ENCODE data around the gene PSMD1.
"Not testable (repeated sequence)": the region's sequence is repeated elsewhere in the genome, so short reads cannot be mapped to it uniquely, and the experiment has no call there.

Gene PSMD1

GRCh38 chr2:231058761-231059550, 2.3 kb downstream of the PSMD1 start:
- no peak for DNase-seq

- no peak for DNase-seq
Measured at GRCh38 chr2:231059756-231060155, 3.1 kb downstream of the PSMD1 start.

GRCh38 chr2:231062776-231063175, 6.1 kb downstream of the PSMD1 start:
- DNase-seq, result no peak

GRCh38 chr2:231063347-231063746, 6.7 kb downstream of the PSMD1 start:
- no peak for DNase-seq

- DNase-seq, result no peak
Measured at GRCh38 chr2:231065966-231066365, 9.3 kb downstream of the PSMD1 start.

GRCh38 chr2:231067531-231067930, 10.9 kb downstream of the PSMD1 start:
- DNase-seq, result not testable (repeated sequence)

- no peak for DNase-seq
Measured at GRCh38 chr2:231068525-231069222, 12.0 kb downstream of the PSMD1 start.

- DNase-seq, result no peak
Measured at GRCh38 chr2:231069379-231070054, 12.8 kb downstream of the PSMD1 start.

- DNase-seq, result no peak
Measured at GRCh38 chr2:231084565-231084964, 27.9 kb downstream of the PSMD1 start.

GRCh38 chr2:231088754-231089153, 32.1 kb downstream of the PSMD1 start:
- DNase-seq, result no peak

GRCh38 chr2:231093933-231094332, 37.3 kb downstream of the PSMD1 start:
- no peak for DNase-seq

GRCh38 chr2:231094736-231095346, 38.2 kb downstream of the PSMD1 start:
- DNase-seq, result no peak

- no peak for DNase-seq
Measured at GRCh38 chr2:231099918-231100317, 43.3 kb downstream of the PSMD1 start.

- not testable (repeated sequence) for DNase-seq
Measured at GRCh38 chr2:231100321-231100720, 43.7 kb downstream of the PSMD1 start.

GRCh38 chr2:231100990-231101389, 44.3 kb downstream of the PSMD1 start:
- DNase-seq, result no peak

GRCh38 chr2:231102772-231103171, 46.1 kb downstream of the PSMD1 start:
- DNase-seq, result no peak

GRCh38 chr2:231104115-231104713, 47.5 kb downstream of the PSMD1 start:
- peak; percentile 53 to 60 for DNase-seq

- DNase-seq, result no peak
Measured at GRCh38 chr2:231110551-231110950, 53.9 kb downstream of the PSMD1 start.

GRCh38 chr2:231111987-231112386, 55.3 kb downstream of the PSMD1 start:
- no peak for DNase-seq

GRCh38 chr2:231113489-231113888, 56.8 kb downstream of the PSMD1 start:
- no peak for DNase-seq

- no peak for DNase-seq
Measured at GRCh38 chr2:231115651-231116050, 59.0 kb downstream of the PSMD1 start.

GRCh38 chr2:231117148-231117547, 60.5 kb downstream of the PSMD1 start:
- DNase-seq, result no peak

All from activated CD4-positive, alpha-beta T cell treated with anti-CD3 and anti-CD28 coated beads, Interleukin-2, amount 50 U/mL, for 4 hours (primary cell).